Mucosa of stomach (tissue), 1 donor: ENCODE results near the gene SLC2A1.
A peak's percentile ranks its signal among the peaks of the same experiment; 100 is the strongest.

Experiments used
- H3K27me3 ChIP-seq: one replicate; pipeline ENCODE4 v1.7.0; 2013; ENCODE audit warnings: mild to moderate bottlenecking, low read length; ENCODE audit not compliant: control insufficient read depth, insufficient read depth
- H3K36me3 ChIP-seq: one replicate; pipeline ENCODE4 v1.7.0; 2013; ENCODE audit warnings: low read length; ENCODE audit not compliant: control insufficient read depth, insufficient read depth
- H3K4me1 ChIP-seq: one replicate; pipeline ENCODE4 v1.7.0; 2013; ENCODE audit warnings: mild to moderate bottlenecking, low read length; ENCODE audit not compliant: control insufficient read depth, insufficient read depth
- H3K4me3 ChIP-seq: one replicate; pipeline ENCODE4 v1.7.0; 2013; ENCODE audit warnings: low read length
- H3K9ac ChIP-seq: one replicate; pipeline ENCODE4 v1.7.0; 2013; ENCODE audit warnings: mild to moderate bottlenecking, low read length, moderate library complexity
- H3K9me3 ChIP-seq: one replicate; pipeline ENCODE4 v1.7.0; 2013; ENCODE audit warnings: mild to moderate bottlenecking, low read length, moderate library complexity; ENCODE audit not compliant: control insufficient read depth
- donor health status: Pancreatic carcinoma.

The SLC2A1 gene

GRCh38 chr1:42963378-42964043, 4.8 kb upstream of the SLC2A1 start:
- Histone ChIP-seq H3K4me3 (no peak overlapping the region), H3K9ac (no peak overlapping the region), H3K27me3 (peaks cover 13% of the 10 kb centered on the region), H3K36me3 (no peaks in the 10 kb centered on the region), H3K9me3 (no peaks in the 10 kb centered on the region), H3K4me1 (peaks cover 43% of the 10 kb centered on the region)

- Histone ChIP-seq H3K36me3 (no peaks in the 10 kb centered on the region), H3K9me3 (no peaks in the 10 kb centered on the region), H3K4me1 (peaks cover 43% of the 10 kb centered on the region), H3K27me3 (peaks cover 13% of the 10 kb centered on the region), H3K9ac (no peak overlapping the region), H3K4me3 (no peak overlapping the region)
These were observed 4.1 kb upstream of the SLC2A1 start for GRCh38 chr1:42962641-42963377.

GRCh38 chr1:42961312-42962091, 2.8 kb upstream of the SLC2A1 start:
- H3K27me3 ChIP-seq = peaks cover 13% of the 10 kb centered on the region
- no peaks in the 10 kb centered on the region for H3K9me3 ChIP-seq
- no peaks in the 10 kb centered on the region for H3K36me3 ChIP-seq
- no peak overlapping the region for H3K9ac ChIP-seq
- H3K4me1 ChIP-seq = peaks cover 40% of the 10 kb centered on the region
- H3K4me3 ChIP-seq = no peak overlapping the region

GRCh38 chr1:42960566-42961311, 2.1 kb upstream of the SLC2A1 start:
- H3K36me3 ChIP-seq = no peaks in the 10 kb centered on the region
- no peak overlapping the region for H3K4me3 ChIP-seq
- peaks cover 13% of the 10 kb centered on the region for H3K27me3 ChIP-seq
- no peak overlapping the region for H3K9ac ChIP-seq
- H3K4me1 ChIP-seq = peaks cover 37% of the 10 kb centered on the region
- H3K9me3 ChIP-seq = no peaks in the 10 kb centered on the region

GRCh38 chr1:42960122-42960390, 1.4 kb upstream of the SLC2A1 start:
- H3K27me3 ChIP-seq = peaks cover 13% of the 10 kb centered on the region
- H3K9ac ChIP-seq = no peak overlapping the region
- no peak overlapping the region for H3K4me3 ChIP-seq
- H3K4me1 ChIP-seq = peaks cover 32% of the 10 kb centered on the region
- no peaks in the 10 kb centered on the region for H3K9me3 ChIP-seq
- H3K36me3 ChIP-seq = no peaks in the 10 kb centered on the region

- peaks cover 10% of the 10 kb centered on the region for H3K27me3 ChIP-seq
- peaks cover 25% of the 10 kb centered on the region for H3K4me1 ChIP-seq
- no peaks in the 10 kb centered on the region for H3K36me3 ChIP-seq
- H3K4me3 ChIP-seq = peak overlapping the region; percentile 60
- no peaks in the 10 kb centered on the region for H3K9me3 ChIP-seq
- peak overlapping the region; percentile 71 for H3K9ac ChIP-seq
These were observed 684 bp downstream of the SLC2A1 start for GRCh38 chr1:42957880-42958487.

GRCh38 chr1:42957229-42957879, 1.3 kb downstream of the SLC2A1 start:
- no peaks in the 10 kb centered on the region for H3K36me3 ChIP-seq
- peaks cover 8% of the 10 kb centered on the region for H3K27me3 ChIP-seq
- H3K4me3 ChIP-seq = peak overlapping the region; percentile 28
- H3K4me1 ChIP-seq = peaks cover 26% of the 10 kb centered on the region
- H3K9ac ChIP-seq = peak overlapping the region; percentile 71
- H3K9me3 ChIP-seq = no peaks in the 10 kb centered on the region

- Histone ChIP-seq H3K9me3 (no peaks in the 10 kb centered on the region), H3K9ac (peak overlapping the region; percentile 71), H3K36me3 (no peaks in the 10 kb centered on the region), H3K4me3 (peak overlapping the region; percentile 28), H3K4me1 (peaks cover 25% of the 10 kb centered on the region), H3K27me3 (peaks cover 2% of the 10 kb centered on the region)
These were observed 1.9 kb downstream of the SLC2A1 start for GRCh38 chr1:42956739-42957138.

GRCh38 chr1:42955311-42956063, 3.2 kb downstream of the SLC2A1 start:
- Histone ChIP-seq H3K27me3 (no peaks in the 10 kb centered on the region), H3K9ac (no peak overlapping the region), H3K4me1 (peaks cover 25% of the 10 kb centered on the region), H3K4me3 (no peak overlapping the region), H3K9me3 (no peaks in the 10 kb centered on the region), H3K36me3 (no peaks in the 10 kb centered on the region)

- H3K27me3 ChIP-seq = no peaks in the 10 kb centered on the region
- no peaks in the 10 kb centered on the region for H3K36me3 ChIP-seq
- no peak overlapping the region for H3K9ac ChIP-seq
- no peak overlapping the region for H3K4me3 ChIP-seq
- no peaks in the 10 kb centered on the region for H3K9me3 ChIP-seq
- H3K4me1 ChIP-seq = peaks cover 38% of the 10 kb centered on the region
These were observed 5.2 kb downstream of the SLC2A1 start for GRCh38 chr1:42953182-42954180.
